ENCODE results near the gene P3H2. TPM values are rescaled to one million over a fixed set of nuclear protein-coding genes. Genes with fewer than 3 reads are reported as not detected.

The P3H2 gene
- total RNA-seq, 5 donors from 2014 or later (not counting 1 experiment from before 2014, with no cell fraction given) = 0.16 to 0.50 (median 0.35) TPM; not detected in 2

GRCh38 chr3:189988854-189989253, 131.8 kb downstream of the P3H2 start:
- Histone ChIP-seq H3K36me3 (ENCODE audit: control insufficient read depth in 2 of 2, extremely low read depth in 1 of 2, insufficient read depth in 1 of 2, low read length in 1 of 2) (no peaks in the 10 kb centered on the region), H3K27ac (ENCODE audit: low read length) (no peak overlapping the region), H3K27me3 (replicated peaks in 1 of 2; ENCODE audit: control insufficient read depth in 2 of 2, extremely low read depth in 1 of 2, insufficient read depth in 2 of 2, low read length in 1 of 2) (no peaks in the 10 kb centered on the region), H3K9me3 (no peaks in the 10 kb centered on the region), H3K4me3 (ENCODE audit: control insufficient read depth in 1 of 2, extremely low read depth in 1 of 2, low read length in 1 of 2) (no peak overlapping the region), H3K4me1 (ENCODE audit: control insufficient read depth in 1 of 2, extremely low read depth in 1 of 2, insufficient read depth in 2 of 2, low read length in 2 of 2) (no peaks in the 10 kb centered on the region)
- H3K27ac Mint-ChIP-seq = no peak overlapping the region
- peaks cover 17 to 24% of the 10 kb centered on the region in 2 donors for H3K27me3 Mint-ChIP-seq
- ChIA-PET CTCF (no interaction called here), POLR2A (interaction anchor here in 1 of 2 donors (0.8 kb wide), 1 partner anchor 60 kb away, joined by 3 read pairs; no protein-coding TSS in a partner anchor)
- no peaks in the 10 kb centered on the region for H3K4me1 Mint-ChIP-seq
- ATAC-seq (replicated peaks in 1 of 4) (no peak), DNase-seq (no peak)
- no peaks in the 10 kb centered on the region for H3K9me3 Mint-ChIP-seq
- no peaks in the 10 kb centered on the region for H3K36me3 Mint-ChIP-seq
- WGBS (ENCODE audit: insufficient coverage) = 94% methylated on average over 9 of the region's 12 CpGs
- no peak overlapping the region for H3K4me3 Mint-ChIP-seq

- H3K36me3 Mint-ChIP-seq = no peaks in the 10 kb centered on the region
- WGBS (ENCODE audit: insufficient coverage) = no CpG with 5 or more reads among the region's 3 CpGs
- Histone ChIP-seq H3K36me3 (ENCODE audit: control insufficient read depth in 2 of 2, extremely low read depth in 1 of 2, insufficient read depth in 1 of 2, low read length in 1 of 2) (no peaks in the 10 kb centered on the region), H3K27ac (ENCODE audit: low read length) (no peak overlapping the region), H3K4me1 (ENCODE audit: control insufficient read depth in 1 of 2, extremely low read depth in 1 of 2, insufficient read depth in 2 of 2, low read length in 2 of 2) (no peaks in the 10 kb centered on the region), H3K27me3 (replicated peaks in 1 of 2; ENCODE audit: control insufficient read depth in 2 of 2, extremely low read depth in 1 of 2, insufficient read depth in 2 of 2, low read length in 1 of 2) (no peaks in the 10 kb centered on the region), H3K9me3 (no peaks in the 10 kb centered on the region), H3K4me3 (ENCODE audit: control insufficient read depth in 1 of 2, extremely low read depth in 1 of 2, low read length in 1 of 2) (no peak overlapping the region)
- CTCF ChIA-PET = no interaction called here
- H3K27me3 Mint-ChIP-seq = peaks cover 21 to 26% of the 10 kb centered on the region in 2 donors
- H3K9me3 Mint-ChIP-seq = no peaks in the 10 kb centered on the region
- H3K4me1 Mint-ChIP-seq = no peaks in the 10 kb centered on the region
- no peak overlapping the region for H3K27ac Mint-ChIP-seq
- POLR2A ChIA-PET = no interaction called here
- no peak overlapping the region for H3K4me3 Mint-ChIP-seq
- DNase-seq = no peak
- ATAC-seq (replicated peaks in 1 of 4) = no peak
These were observed 132.4 kb downstream of the P3H2 start for GRCh38 chr3:189988322-189988721.

DNA sequence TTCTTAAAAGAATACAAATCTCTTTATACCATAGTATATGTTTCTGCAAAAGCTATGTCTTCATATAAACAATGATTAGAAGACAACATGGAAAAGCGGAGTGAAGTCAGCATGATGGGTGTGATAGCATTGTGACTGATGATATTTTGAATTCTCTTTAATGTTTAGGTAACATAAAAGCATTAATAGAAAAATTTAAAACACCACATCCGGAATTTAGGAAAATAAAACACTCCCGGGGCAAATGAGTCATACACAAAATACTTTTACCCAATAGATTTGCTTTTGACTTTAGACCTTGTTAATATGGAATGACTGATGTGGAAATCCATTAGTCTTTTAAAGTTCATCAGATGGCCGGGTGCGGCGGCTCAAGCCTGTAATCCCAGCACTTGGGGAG, 134.7 kb downstream of the P3H2 start:
- Mint-ChIP-seq H3K4me1 (no peaks in the 10 kb centered on the region), H3K36me3 (no peaks in the 10 kb centered on the region), H3K9me3 (no peaks in the 10 kb centered on the region), H3K4me3 (no peak overlapping the region), H3K27ac (no peak overlapping the region), H3K27me3 (peaks cover 21 to 23% of the 10 kb centered on the region in 2 donors)
- POLR2A ChIA-PET = no interaction called here
- Histone ChIP-seq H3K4me1 (ENCODE audit: control insufficient read depth in 1 of 2, extremely low read depth in 1 of 2, insufficient read depth in 2 of 2, low read length in 2 of 2) (no peaks in the 10 kb centered on the region), H3K4me3 (ENCODE audit: control insufficient read depth in 1 of 2, extremely low read depth in 1 of 2, low read length in 1 of 2) (no peak overlapping the region), H3K27me3 (replicated peaks in 1 of 2; ENCODE audit: control insufficient read depth in 2 of 2, extremely low read depth in 1 of 2, insufficient read depth in 2 of 2, low read length in 1 of 2) (no peaks in the 10 kb centered on the region), H3K9me3 (no peaks in the 10 kb centered on the region), H3K27ac (ENCODE audit: low read length) (no peak overlapping the region), H3K36me3 (ENCODE audit: control insufficient read depth in 2 of 2, extremely low read depth in 1 of 2, insufficient read depth in 1 of 2, low read length in 1 of 2) (no peaks in the 10 kb centered on the region)
- DNase-seq (no peak), ATAC-seq (replicated peaks in 1 of 4) (no peak)
- CTCF ChIA-PET = interaction anchor here in 1 of 2 donors (0.6 kb wide), 1 partner anchor 24 kb away, joined by 3 read pairs; no protein-coding TSS in a partner anchor
- no CpG with 5 or more reads among the region's 6 CpGs for WGBS (ENCODE audit: insufficient coverage)

GRCh38 chr3:189983612-189984011, 137.1 kb downstream of the P3H2 start:
- H3K36me3 Mint-ChIP-seq = no peaks in the 10 kb centered on the region
- no peak overlapping the region for H3K27ac ChIP-seq (ENCODE audit: low read length)
- no peak for ATAC-seq (replicated peaks in 1 of 4)
- no peak for DNase-seq
- ChIA-PET POLR2A (no interaction called here), CTCF (interaction anchor here in 1 of 2 donors (1.0 kb wide), 1 partner anchor 22 kb away, joined by 4 read pairs; no protein-coding TSS in a partner anchor)
- H3K27ac Mint-ChIP-seq = no peak overlapping the region
- H3K27me3 Mint-ChIP-seq = peaks cover 11 to 19% of the 10 kb centered on the region in 2 donors
- no peaks in the 10 kb centered on the region for H3K36me3 ChIP-seq (ENCODE audit: control insufficient read depth in 2 of 2, extremely low read depth in 1 of 2, insufficient read depth in 1 of 2, low read length in 1 of 2)
- H3K4me1 ChIP-seq (ENCODE audit: control insufficient read depth in 1 of 2, extremely low read depth in 1 of 2, insufficient read depth in 2 of 2, low read length in 2 of 2) = no peaks in the 10 kb centered on the region
- WGBS (ENCODE audit: insufficient coverage) = 100% methylated on average over 1 of the region's 3 CpGs
- H3K9me3 ChIP-seq = no peaks in the 10 kb centered on the region
- no peaks in the 10 kb centered on the region for H3K9me3 Mint-ChIP-seq
- H3K4me1 Mint-ChIP-seq = no peaks in the 10 kb centered on the region
- no peaks in the 10 kb centered on the region for H3K27me3 ChIP-seq (replicated peaks in 1 of 2; ENCODE audit: control insufficient read depth in 2 of 2, extremely low read depth in 1 of 2, insufficient read depth in 2 of 2, low read length in 1 of 2)
- H3K4me3 ChIP-seq (ENCODE audit: control insufficient read depth in 1 of 2, extremely low read depth in 1 of 2, low read length in 1 of 2) = no peak overlapping the region
- no peak overlapping the region for H3K4me3 Mint-ChIP-seq

DNA sequence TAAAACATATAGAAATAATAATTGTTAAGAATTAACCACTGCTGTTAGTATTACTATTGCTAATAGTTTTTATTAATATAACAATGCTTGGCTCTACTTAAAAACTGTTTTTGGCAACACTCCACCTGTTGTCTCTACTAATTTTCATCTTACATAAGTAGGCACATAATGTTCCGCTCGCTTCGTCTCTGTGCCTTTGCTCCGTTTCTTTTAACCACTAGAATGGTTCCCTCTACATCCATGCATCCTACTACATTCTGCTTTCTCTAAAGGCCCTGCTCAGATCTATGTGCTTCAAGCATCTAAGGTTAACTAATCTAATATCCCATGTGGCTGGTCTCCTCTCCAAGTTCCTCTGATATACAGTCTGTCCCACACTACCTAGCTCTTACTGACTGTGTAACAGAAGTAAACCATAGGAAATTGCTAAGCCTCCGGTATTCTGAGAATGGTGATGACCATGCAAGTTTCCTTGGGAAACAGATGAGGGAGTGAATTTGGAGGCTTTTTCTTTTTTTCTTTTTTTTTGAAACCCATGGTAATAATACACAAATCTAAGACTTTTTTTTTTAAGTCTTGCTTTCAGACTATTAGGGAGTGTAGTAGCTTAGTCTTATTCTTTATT, 138.3 kb downstream of the P3H2 start:
- no peaks in the 10 kb centered on the region for H3K4me1 Mint-ChIP-seq

DNA sequence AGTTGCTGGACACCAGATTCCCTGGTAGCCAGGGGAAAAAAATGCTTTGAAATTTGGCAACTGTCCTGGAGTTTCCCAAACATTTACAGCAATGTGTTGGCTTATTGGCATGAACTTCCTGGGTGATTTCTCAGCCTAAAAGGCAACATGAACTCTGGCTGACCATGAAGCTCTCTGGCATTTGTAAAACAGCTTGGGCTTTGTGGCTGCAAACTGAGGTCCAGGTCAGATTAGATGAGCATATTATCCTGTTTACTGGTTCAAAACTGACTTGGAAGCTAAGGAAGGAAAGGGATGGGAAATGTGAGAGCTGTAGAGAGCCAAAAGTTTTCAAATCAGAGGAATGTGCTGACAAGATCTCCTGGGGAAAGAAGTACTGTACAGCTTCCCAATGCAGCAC, 139.0 kb downstream of the P3H2 start:
- Mint-ChIP-seq H3K27me3 (peaks cover 26 to 31% of the 10 kb centered on the region in 2 donors), H3K4me3 (no peak overlapping the region), H3K36me3 (no peaks in the 10 kb centered on the region), H3K9me3 (no peaks in the 10 kb centered on the region), H3K27ac (no peak overlapping the region), H3K4me1 (no peaks in the 10 kb centered on the region)
- ChIA-PET CTCF (no interaction called here), POLR2A (no interaction called here)
- H3K27ac ChIP-seq (ENCODE audit: low read length) = no peak overlapping the region
- H3K36me3 ChIP-seq (ENCODE audit: control insufficient read depth in 2 of 2, extremely low read depth in 1 of 2, insufficient read depth in 1 of 2, low read length in 1 of 2) = no peaks in the 10 kb centered on the region
- H3K4me1 ChIP-seq (ENCODE audit: control insufficient read depth in 1 of 2, extremely low read depth in 1 of 2, insufficient read depth in 2 of 2, low read length in 2 of 2) = no peaks in the 10 kb centered on the region
- no peaks in the 10 kb centered on the region for H3K9me3 ChIP-seq
- DNase-seq (no peak), ATAC-seq (replicated peaks in 1 of 4) (no peak)
- H3K4me3 ChIP-seq (ENCODE audit: control insufficient read depth in 1 of 2, extremely low read depth in 1 of 2, low read length in 1 of 2) = no peak overlapping the region
- H3K27me3 ChIP-seq (replicated peaks in 1 of 2; ENCODE audit: control insufficient read depth in 2 of 2, extremely low read depth in 1 of 2, insufficient read depth in 2 of 2, low read length in 1 of 2) = peaks cover 0 to 4% of the 10 kb centered on the region in 2 experiments

More for the DNA sequence above, 138.3 kb downstream of the P3H2 start:
- peaks cover 20 to 26% of the 10 kb centered on the region in 2 donors for H3K27me3 Mint-ChIP-seq
- Histone ChIP-seq H3K4me3 (ENCODE audit: control insufficient read depth in 1 of 2, extremely low read depth in 1 of 2, low read length in 1 of 2) (no peak overlapping the region), H3K36me3 (ENCODE audit: control insufficient read depth in 2 of 2, extremely low read depth in 1 of 2, insufficient read depth in 1 of 2, low read length in 1 of 2) (no peaks in the 10 kb centered on the region), H3K27me3 (replicated peaks in 1 of 2; ENCODE audit: control insufficient read depth in 2 of 2, extremely low read depth in 1 of 2, insufficient read depth in 2 of 2, low read length in 1 of 2) (peaks cover 0 to 3% of the 10 kb centered on the region in 2 experiments), H3K27ac (ENCODE audit: low read length) (no peak overlapping the region), H3K4me1 (ENCODE audit: control insufficient read depth in 1 of 2, extremely low read depth in 1 of 2, insufficient read depth in 2 of 2, low read length in 2 of 2) (no peaks in the 10 kb centered on the region), H3K9me3 (no peaks in the 10 kb centered on the region)
- WGBS (ENCODE audit: insufficient coverage) = 72% methylated on average over 4 of the region's 5 CpGs
- H3K9me3 Mint-ChIP-seq = no peaks in the 10 kb centered on the region
- H3K36me3 Mint-ChIP-seq = no peaks in the 10 kb centered on the region
- H3K27ac Mint-ChIP-seq = no peak overlapping the region
- H3K4me3 Mint-ChIP-seq = no peak overlapping the region
- DNase-seq (no peak), ATAC-seq (replicated peaks in 1 of 4) (no peak)
- CTCF ChIA-PET = no interaction called here
- POLR2A ChIA-PET = no interaction called here
